ENCODE measurements around the gene BRCA1. TPM values are rescaled to one million over a fixed set of nuclear protein-coding genes. Genes with fewer than 3 reads are reported as not detected.

The BRCA1 gene
- total RNA-seq, 1 experiment from 2014 or later: 50.8 TPM

DNA sequence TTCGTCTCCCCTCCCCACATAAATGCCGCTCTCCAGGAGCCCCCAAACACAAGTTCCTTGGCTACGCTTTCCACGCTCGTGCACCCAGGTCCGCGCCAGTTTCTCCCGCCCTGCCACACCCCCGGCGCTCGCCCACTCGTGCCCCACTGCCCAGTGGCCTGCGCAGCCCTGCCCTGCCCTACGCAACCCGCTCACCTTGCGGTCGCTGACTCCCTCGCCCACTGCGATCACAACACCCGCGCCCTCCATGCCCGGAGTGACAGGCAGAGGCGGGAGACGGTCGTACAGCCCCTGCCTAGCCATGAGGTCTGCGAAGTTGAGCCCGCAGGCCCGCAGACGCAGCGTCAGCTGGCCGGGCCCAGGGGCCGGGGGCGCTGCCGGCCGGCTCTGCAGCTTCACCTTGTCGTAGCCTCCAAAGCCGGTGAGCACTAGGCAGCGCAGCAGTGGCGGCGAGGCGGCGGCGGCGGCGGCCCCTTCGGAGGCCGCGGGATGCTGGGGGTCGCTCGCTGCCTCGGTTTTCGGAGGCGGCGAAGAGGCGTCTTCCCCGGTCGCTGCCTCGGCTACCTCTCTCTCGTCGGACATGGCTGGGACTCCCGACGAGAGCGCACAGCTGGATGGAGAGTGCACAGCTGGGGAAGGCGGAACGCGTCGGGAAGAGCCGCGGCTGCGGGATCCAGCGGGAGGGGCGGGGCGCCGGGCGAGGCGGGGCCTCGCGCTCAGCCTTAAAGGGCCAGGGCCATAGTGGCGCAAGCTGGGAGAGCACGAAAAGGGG is 103.2 kb downstream of the BRCA1 start, which contains the start of gene VAT1:
VAT1 (minus strand) TSS at position 645 of the 772 bp plus-strand sequence; CDS start at position 582, 63 bp downstream.
- peaks cover 9% of the 10 kb centered on the region; the same call in 1 of the 2 replicates for H3K4me1 ChIP-seq
- H3K4me3 ChIP-seq (ENCODE audit: low read depth, low read length): peak within 1 kb of the TSS; percentile 97
- Mint-ChIP-seq H3K4me1 (ENCODE audit: low read depth, unreplicated experiment) (peaks cover 8% of the 10 kb centered on the region), H3K27ac (ENCODE audit: unreplicated experiment) (peak within 1 kb of the TSS; percentile 93), H3K4me3 (ENCODE audit: unreplicated experiment) (peak within 1 kb of the TSS; percentile 98), H3K36me3 (ENCODE audit: insufficient read depth, unreplicated experiment) (peaks cover 20% of the 10 kb centered on the region), H3K27me3 (ENCODE audit: insufficient read depth, unreplicated experiment) (no peaks in the 10 kb centered on the region), H3K9me3 (ENCODE audit: unreplicated experiment) (no peaks in the 10 kb centered on the region)
- no peak for TF ChIP-seq CTCF (IDR thresholded peaks at IDR 0.05; ENCODE audit: insufficient read depth in 1 of 2, low read depth in 1 of 2, low read length in 1 of 2, severe bottlenecking in 1 of 2, unreplicated experiment in 1 of 2)
- TSS peak; percentile 23 for BruUV-seq (replicated peaks)
- CTCF ChIA-PET: interaction anchor here (0.7 to 1.9 kb wide), 4 partner anchors 24 to 190 kb away, joined by 3 to 10 read pairs (median 5); partner anchors contain the start of genes BRCA1, RPL27 and TMEM106A
- DNase-seq: peak; percentile 83 to 88
- intact Hi-C loops (cut with micrococcal nuclease; ENCODE audit: unreplicated experiment): loop anchor here (1.0 to 5.0 kb wide), 2 partner anchors 148 to 295 kb away; no protein-coding TSS in a partner anchor
- H3K27me3 ChIP-seq (replicated peaks; ENCODE audit: control insufficient read depth, insufficient read depth, low read length): no peaks in the 10 kb centered on the region
- H3K36me3 ChIP-seq (ENCODE audit: control insufficient read depth, insufficient read depth, low read length): no peaks in the 10 kb centered on the region; the same call in none of the 2 replicates
- POLR2A ChIA-PET: interaction anchor here (0.6 to 2.5 kb wide), 7 partner anchors 24 to 412 kb away, joined by 3 to 24 read pairs (median 4); partner anchors contain the start of genes BRCA1, RETREG3, RPL27 and TUBG1
- H3K9me3 ChIP-seq: no peaks in the 10 kb centered on the region

GRCh38 chr17:43020789-43021740 is 104.1 kb downstream of the BRCA1 start:
- Histone ChIP-seq H3K4me3 (ENCODE audit: low read depth, low read length) (peak overlapping the region; percentile 97), H3K36me3 (ENCODE audit: control insufficient read depth, insufficient read depth, low read length) (no peaks in the 10 kb centered on the region; the same call in none of the 2 replicates), H3K4me1 (peaks cover 9% of the 10 kb centered on the region; the same call in 1 of the 2 replicates), H3K9me3 (no peaks in the 10 kb centered on the region), H3K27me3 (replicated peaks; ENCODE audit: control insufficient read depth, insufficient read depth, low read length) (no peaks in the 10 kb centered on the region)
- Mint-ChIP-seq H3K36me3 (ENCODE audit: insufficient read depth, unreplicated experiment) (peaks cover 20% of the 10 kb centered on the region), H3K4me3 (ENCODE audit: unreplicated experiment) (peak overlapping the region; percentile 98), H3K27me3 (ENCODE audit: insufficient read depth, unreplicated experiment) (no peaks in the 10 kb centered on the region), H3K27ac (ENCODE audit: unreplicated experiment) (peak overlapping the region; percentile 93), H3K4me1 (ENCODE audit: low read depth, unreplicated experiment) (peaks cover 8% of the 10 kb centered on the region), H3K9me3 (ENCODE audit: unreplicated experiment) (no peaks in the 10 kb centered on the region)
- CTCF ChIA-PET: interaction anchor here (1.0 to 1.9 kb wide), 3 partner anchors 23 to 191 kb away, joined by 3 to 10 read pairs (median 5); partner anchors contain the start of genes BRCA1, RPL27 and TMEM106A
- TF ChIP-seq CTCF (IDR thresholded peaks at IDR 0.05; ENCODE audit: insufficient read depth in 1 of 2, low read depth in 1 of 2, low read length in 1 of 2, severe bottlenecking in 1 of 2, unreplicated experiment in 1 of 2): no peak
- BruUV-seq (replicated peaks): no TSS peak
- intact Hi-C loops (cut with micrococcal nuclease; ENCODE audit: unreplicated experiment): loop anchor here (5.0 kb wide), 1 partner anchor 296 kb away; no protein-coding TSS in a partner anchor
- POLR2A ChIA-PET: interaction anchor here (0.8 to 2.5 kb wide), 4 partner anchors 23 to 412 kb away, joined by 3 to 24 read pairs (median 8); partner anchors contain the start of genes RETREG3, RPL27 and TUBG1
- peak; percentile 74 to 76 for DNase-seq

All from Caco-2 (cell line).